A673 (cell line): ENCODE results near the gene INSYN1. TPM values are rescaled to one million over a fixed set of nuclear protein-coding genes. Genes with fewer than 3 reads are reported as not detected.

Source experiments
- BruUV-seq: library from RNA; stranded (reverse); fragments of 400-500 nt; replicated peaks from 2 replicates; lab custom pipeline; 2021; lab: Mats Ljungman, UMichigan
- CTCF ChIA-PET: fragments of 300-600 bp; sonication (Branson Sonifier 250); formaldehyde crosslinking; loops from one replicate; lab custom pipeline; 2022; ENCODE audit warnings: antibody characterized with exemption; lab: Charles Lee
- POLR2A ChIA-PET: fragments of 300-600 bp; sonication (Branson Sonifier 250); formaldehyde crosslinking; loops from one replicate; lab custom pipeline; 2022; ENCODE audit warnings: antibody characterized with exemption; ENCODE audit not compliant: low non-redundant PET; lab: Charles Lee
- DNase-seq: peaks from one replicate; pipeline ENCODE4 v3.0.0-alpha.2; 2015; ENCODE audit warnings: low spot score
- H3K27ac ChIP-seq: fragments of 200-600 bp; sonication (generic); 2 replicates; pipeline ENCODE4 v1.5.1; 2016; ENCODE audit warnings: mixed run types, low read depth, mild to moderate bottlenecking, mixed read lengths, antibody characterized with exemption, low read length; ENCODE audit not compliant: poor library complexity, severe bottlenecking
- H3K27me3 ChIP-seq: fragments of 200-600 bp; sonication (generic); replicated peaks from 2 replicates; pipeline ENCODE4 v1.6.1; 2017; ENCODE audit warnings: mixed run types, low read depth, mild to moderate bottlenecking, mixed read lengths, antibody characterized with exemption, low read length; ENCODE audit not compliant: insufficient read depth, poor library complexity
- H3K36me3 ChIP-seq: fragments of 200-600 bp; sonication (generic); 2 replicates; pipeline ENCODE4 v1.6.1; 2016; ENCODE audit warnings: mixed run types, mild to moderate bottlenecking, mixed read lengths, antibody characterized with exemption, low read length; ENCODE audit not compliant: insufficient read depth, poor library complexity, severe bottlenecking
- H3K4me1 ChIP-seq: fragments of 200-600 bp; sonication (generic); 2 replicates; pipeline ENCODE4 v1.6.1; 2017; ENCODE audit warnings: mixed run types, mild to moderate bottlenecking, mixed read lengths, antibody characterized with exemption, low read length; ENCODE audit not compliant: insufficient read depth, poor library complexity, severe bottlenecking
- H3K4me3 ChIP-seq: fragments of 200-600 bp; sonication (generic); 2 replicates; pipeline ENCODE4 v1.5.1; 2016; ENCODE audit warnings: low read depth, mixed run types, mild to moderate bottlenecking, mixed read lengths, low read length; ENCODE audit not compliant: poor library complexity, severe bottlenecking
- H3K9me3 ChIP-seq: fragments of 200-600 bp; sonication (generic); 2 replicates; pipeline ENCODE4 v1.6.1; 2016; ENCODE audit warnings: mixed run types, low read depth, mild to moderate bottlenecking, mixed read lengths, antibody characterized with exemption, low read length; ENCODE audit not compliant: poor library complexity, severe bottlenecking
- EZH2 ChIP-seq: fragments of 200-600 bp; sonication (generic); IDR thresholded peaks from 2 replicates; pipeline ENCODE4 v1.6.1; 2017; ENCODE audit warnings: borderline replicate concordance, low read depth, mild to moderate bottlenecking, mixed read lengths, antibody characterized with exemption, low read length; ENCODE audit not compliant: poor library complexity, severe bottlenecking
- intact Hi-C: fragments of 100-400 bp; cut with micrococcal nuclease; formaldehyde crosslinking; loops from one replicate; pipeline ENCODE4 v1.10.0; 2022; ENCODE audit not compliant: unreplicated experiment
- total RNA-seq: library from RNA; stranded (reverse); gene quantifications from 2 replicates; pipeline ENCODE4 v1.2.3, GENCODE V29; 2021
- TF ChIP-seq, protein P1 (sequence below): fragments of 300-800, 200-600 bp; sonication (generic); conservative IDR thresholded peaks from 2 replicates; pipeline ENCODE4 v1.5.1; 2017; ENCODE audit warnings: low read depth, mild to moderate bottlenecking, antibody characterized with exemption, low read length, moderate library complexity, mixed read lengths

The INSYN1 gene
- total RNA-seq, 1 experiment from 2014 or later: 0.54 TPM

DNA sequence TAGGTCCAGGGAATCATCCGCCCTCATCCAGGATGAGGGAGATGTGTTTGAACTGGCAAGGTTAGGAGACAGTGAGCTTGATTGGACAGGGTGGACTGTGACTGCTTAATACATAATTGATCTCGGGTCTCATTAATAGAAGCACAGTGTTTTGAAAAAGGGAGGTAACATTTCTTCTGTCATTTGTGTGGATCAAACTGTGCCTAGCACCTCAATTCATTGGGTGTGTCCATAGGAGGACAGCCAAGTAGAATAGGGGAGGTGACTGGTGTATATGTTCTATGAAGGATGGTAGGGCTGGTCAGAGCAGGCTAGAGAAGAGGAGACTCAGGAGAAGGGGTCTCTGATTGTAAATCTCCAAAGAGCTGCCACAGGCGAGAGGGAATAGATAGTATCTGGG lies 2.8 kb upstream of the INSYN1 start:
- ChIA-PET CTCF (no interaction called here), POLR2A (interaction anchor here (0.5 kb wide), 1 partner anchor 285 kb away, joined by 3 read pairs; no protein-coding TSS in a partner anchor)
- Histone ChIP-seq H3K9me3 (no peaks in the 10 kb centered on the region), H3K4me3 (no peak overlapping the region), H3K36me3 (no peaks in the 10 kb centered on the region), H3K27ac (no peak overlapping the region), H3K27me3 (peaks cover 26% of the 10 kb centered on the region), H3K4me1 (no peaks in the 10 kb centered on the region)
- BruUV-seq: no TSS peak
- intact Hi-C loops: no loop called here
- no peak for TF ChIP-seq EZH2
- TF ChIP-seq, protein P1, sequence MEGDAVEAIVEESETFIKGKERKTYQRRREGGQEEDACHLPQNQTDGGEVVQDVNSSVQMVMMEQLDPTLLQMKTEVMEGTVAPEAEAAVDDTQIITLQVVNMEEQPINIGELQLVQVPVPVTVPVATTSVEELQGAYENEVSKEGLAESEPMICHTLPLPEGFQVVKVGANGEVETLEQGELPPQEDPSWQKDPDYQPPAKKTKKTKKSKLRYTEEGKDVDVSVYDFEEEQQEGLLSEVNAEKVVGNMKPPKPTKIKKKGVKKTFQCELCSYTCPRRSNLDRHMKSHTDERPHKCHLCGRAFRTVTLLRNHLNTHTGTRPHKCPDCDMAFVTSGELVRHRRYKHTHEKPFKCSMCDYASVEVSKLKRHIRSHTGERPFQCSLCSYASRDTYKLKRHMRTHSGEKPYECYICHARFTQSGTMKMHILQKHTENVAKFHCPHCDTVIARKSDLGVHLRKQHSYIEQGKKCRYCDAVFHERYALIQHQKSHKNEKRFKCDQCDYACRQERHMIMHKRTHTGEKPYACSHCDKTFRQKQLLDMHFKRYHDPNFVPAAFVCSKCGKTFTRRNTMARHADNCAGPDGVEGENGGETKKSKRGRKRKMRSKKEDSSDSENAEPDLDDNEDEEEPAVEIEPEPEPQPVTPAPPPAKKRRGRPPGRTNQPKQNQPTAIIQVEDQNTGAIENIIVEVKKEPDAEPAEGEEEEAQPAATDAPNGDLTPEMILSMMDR: no peak
- DNase-seq: no peak

DNA sequence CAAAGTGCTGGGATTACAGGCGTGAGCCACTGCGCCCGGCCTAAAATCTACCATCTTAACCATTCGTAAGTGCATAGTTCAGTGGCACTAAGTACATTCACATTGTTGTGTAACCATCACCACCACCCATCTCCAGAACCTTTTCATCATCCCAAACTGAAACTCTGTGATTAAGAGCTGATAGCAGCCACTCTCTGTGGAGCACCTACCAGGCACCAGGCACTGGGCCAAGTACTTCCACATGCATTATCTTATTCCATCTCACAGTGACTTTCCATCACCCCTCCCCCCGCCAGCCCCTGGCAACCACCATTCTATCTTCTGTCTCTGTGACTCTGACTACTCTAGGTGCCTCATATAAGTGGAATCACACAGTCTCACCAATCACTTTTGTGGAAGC lies 2.3 kb upstream of the INSYN1 start:
- DNase-seq: peak; percentile 16
- POLR2A ChIA-PET: interaction anchor here (0.5 kb wide), 1 partner anchor 285 kb away, joined by 3 read pairs; no protein-coding TSS in a partner anchor
- Histone ChIP-seq H3K4me3 (no peak overlapping the region), H3K27me3 (peaks cover 23% of the 10 kb centered on the region), H3K36me3 (no peaks in the 10 kb centered on the region), H3K4me1 (no peaks in the 10 kb centered on the region), H3K27ac (no peak overlapping the region), H3K9me3 (no peaks in the 10 kb centered on the region)
- CTCF ChIA-PET: no interaction called here
- TF ChIP-seq, protein P1: no peak
- TF ChIP-seq EZH2: no peak
- intact Hi-C loops: no loop called here
- BruUV-seq: no TSS peak

- BruUV-seq: no TSS peak
- Histone ChIP-seq H3K9me3 (no peaks in the 10 kb centered on the region), H3K36me3 (no peaks in the 10 kb centered on the region), H3K4me3 (no peak overlapping the region), H3K27ac (no peak overlapping the region), H3K4me1 (no peaks in the 10 kb centered on the region), H3K27me3 (peaks cover 12% of the 10 kb centered on the region)
- ChIA-PET POLR2A (no interaction called here), CTCF (no interaction called here)
- intact Hi-C loops: no loop called here
- no peak for DNase-seq
- TF ChIP-seq, protein P1: no peak
- TF ChIP-seq EZH2: no peak
Observed at GRCh38 chr15:73754461-73754860, 1.3 kb upstream of the INSYN1 start.
